ENCODE measurements around the gene MBOAT7.
"Not testable (repeated sequence)": the region's sequence is repeated elsewhere in the genome, so short reads cannot be mapped to it uniquely, and the experiment has no call there.

MBOAT7 gene

GRCh38 chr19:54171736-54172431, 17.5 kb downstream of the MBOAT7 start:
- DNase-seq; in situ Hi-C loops (cut with HindIII; ENCODE audit: low pct_ligation_motif_present, low pct_unique_long_range_greater_than_20kb, low sequenced_read_pairs): not testable (repeated sequence)

GRCh38 chr19:54169149-54169740, 20.1 kb downstream of the MBOAT7 start:
- in situ Hi-C loops (cut with HindIII; ENCODE audit: low pct_ligation_motif_present, low pct_unique_long_range_greater_than_20kb, low sequenced_read_pairs) = no loop called here
- no peak for DNase-seq

GRCh38 chr19:54168174-54168917, 21.0 kb downstream of the MBOAT7 start:
- in situ Hi-C loops (cut with HindIII; ENCODE audit: low pct_ligation_motif_present, low pct_unique_long_range_greater_than_20kb, low sequenced_read_pairs) = no loop called here
- peak; percentile 83 for DNase-seq

GRCh38 chr19:54165222-54165621, 24.2 kb downstream of the MBOAT7 start:
- no peak for DNase-seq
- in situ Hi-C loops (cut with HindIII; ENCODE audit: low pct_ligation_motif_present, low pct_unique_long_range_greater_than_20kb, low sequenced_read_pairs) = no loop called here

- DNase-seq = no peak
- in situ Hi-C loops (cut with HindIII; ENCODE audit: low pct_ligation_motif_present, low pct_unique_long_range_greater_than_20kb, low sequenced_read_pairs) = no loop called here
Measured at GRCh38 chr19:54164369-54165068, 24.9 kb downstream of the MBOAT7 start.

- no peak for DNase-seq
- in situ Hi-C loops (cut with HindIII; ENCODE audit: low pct_ligation_motif_present, low pct_unique_long_range_greater_than_20kb, low sequenced_read_pairs) = no loop called here
Measured at GRCh38 chr19:54162884-54163283, 26.5 kb downstream of the MBOAT7 start.

GRCh38 chr19:54162241-54162805, 27.1 kb downstream of the MBOAT7 start:
- in situ Hi-C loops (cut with HindIII; ENCODE audit: low pct_ligation_motif_present, low pct_unique_long_range_greater_than_20kb, low sequenced_read_pairs) = no loop called here
- DNase-seq = no peak

- no peak for DNase-seq
- in situ Hi-C loops (cut with HindIII; ENCODE audit: low pct_ligation_motif_present, low pct_unique_long_range_greater_than_20kb, low sequenced_read_pairs) = no loop called here
Measured at GRCh38 chr19:54160854-54161253, 28.5 kb downstream of the MBOAT7 start.

GRCh38 chr19:54160182-54160811, 29.1 kb downstream of the MBOAT7 start:
- DNase-seq = no peak
- in situ Hi-C loops (cut with HindIII; ENCODE audit: low pct_ligation_motif_present, low pct_unique_long_range_greater_than_20kb, low sequenced_read_pairs) = no loop called here

GRCh38 chr19:54159352-54160181, 29.8 kb downstream of the MBOAT7 start, which contains the start of gene LENG1:
TSS of gene LENG1 (minus strand) at chr19:54159721. CDS start at chr19:54159695, 26 bp downstream.
- in situ Hi-C loops (cut with HindIII; ENCODE audit: low pct_ligation_motif_present, low pct_unique_long_range_greater_than_20kb, low sequenced_read_pairs) = no loop called here
- DNase-seq = peak; percentile 99

- in situ Hi-C loops (cut with HindIII; ENCODE audit: low pct_ligation_motif_present, low pct_unique_long_range_greater_than_20kb, low sequenced_read_pairs) = no loop called here
- no peak for DNase-seq
Measured at GRCh38 chr19:54158812-54159351, 30.5 kb downstream of the MBOAT7 start.

GRCh38 chr19:54156953-54157352, 32.4 kb downstream of the MBOAT7 start:
- DNase-seq = no peak
- in situ Hi-C loops (cut with HindIII; ENCODE audit: low pct_ligation_motif_present, low pct_unique_long_range_greater_than_20kb, low sequenced_read_pairs) = no loop called here

GRCh38 chr19:54156490-54156889, 32.9 kb downstream of the MBOAT7 start:
- DNase-seq = no peak
- in situ Hi-C loops (cut with HindIII; ENCODE audit: low pct_ligation_motif_present, low pct_unique_long_range_greater_than_20kb, low sequenced_read_pairs) = no loop called here

GRCh38 chr19:54155694-54156093, 33.7 kb downstream of the MBOAT7 start:
- in situ Hi-C loops (cut with HindIII; ENCODE audit: low pct_ligation_motif_present, low pct_unique_long_range_greater_than_20kb, low sequenced_read_pairs) = no loop called here
- DNase-seq = no peak

GRCh38 chr19:54154603-54155345, 34.6 kb downstream of the MBOAT7 start:
- no peak for DNase-seq
- in situ Hi-C loops (cut with HindIII; ENCODE audit: low pct_ligation_motif_present, low pct_unique_long_range_greater_than_20kb, low sequenced_read_pairs) = no loop called here

- no peak for DNase-seq
- in situ Hi-C loops (cut with HindIII; ENCODE audit: low pct_ligation_motif_present, low pct_unique_long_range_greater_than_20kb, low sequenced_read_pairs) = no loop called here
Measured at GRCh38 chr19:54153731-54154326, 35.6 kb downstream of the MBOAT7 start.
